WTC11 (cell line): ENCODE results near the gene LSM12. TPM values are rescaled to one million over a fixed set of nuclear protein-coding genes. Genes with fewer than 3 reads are reported as not detected.
"Not testable (repeated sequence)": the region's sequence is repeated elsewhere in the genome, so short reads cannot be mapped to it uniquely, and the experiment has no call there.

Source experiments
- ATAC-seq: fragments of 200-7000 bp; cut with Tn5 transposase; 2 replicates; pipeline ENCODE4 v1.10.0; 2021; ENCODE audit warnings: mild to moderate bottlenecking, moderate library complexity
- CTCF ChIA-PET: fragments of 300-600 bp; sonication (Branson Sonifier 250); formaldehyde crosslinking; loops from one replicate; lab custom pipeline; 2021; ENCODE audit warnings: antibody characterized with exemption; lab: Charles Lee
- POLR2A ChIA-PET: fragments of 350-600 bp; sonication (Branson Sonifier 250); formaldehyde crosslinking; loops from one replicate; lab custom pipeline; 2021; ENCODE audit warnings: antibody characterized with exemption; lab: Charles Lee
- DNase-seq: peaks from one replicate; pipeline ENCODE4 v3.0.0; 2021; ENCODE audit warnings: low spot score
- H3K27ac Mint-ChIP-seq: 2 replicates; pipeline ENCODE4 v1.8.0; 2021; ENCODE audit warnings: mixed read lengths
- H3K27me3 Mint-ChIP-seq: 2 replicates; pipeline ENCODE4 v1.8.0; 2021; ENCODE audit warnings: low read depth, mild to moderate bottlenecking, moderate library complexity, mixed read lengths
- H3K36me3 Mint-ChIP-seq: 2 replicates; pipeline ENCODE4 v1.8.0; 2021; ENCODE audit warnings: mixed read lengths
- H3K4me1 Mint-ChIP-seq: 2 replicates; pipeline ENCODE4 v1.8.0; 2022; ENCODE audit warnings: mixed read lengths
- H3K4me3 Mint-ChIP-seq: 2 replicates; pipeline ENCODE4 v1.8.0; 2021; ENCODE audit warnings: mild to moderate bottlenecking, moderate library complexity, mixed read lengths
- H3K9me3 Mint-ChIP-seq: 2 replicates; pipeline ENCODE4 v1.8.0; 2021; ENCODE audit warnings: mixed read lengths
- NFE2L1 ChIP-seq: sonication (generic); formaldehyde crosslinking; IDR thresholded peaks from 2 replicates; pipeline ENCODE4 v1.8.1; 2023; ENCODE audit warnings: missing genetic modification reagents
- RORB ChIP-seq: fragments of 250-450 bp; sonication (Bioruptor Pico); IDR thresholded peaks from 2 replicates; pipeline ENCODE4 v1.9.0; 2021; ENCODE audit warnings: mild to moderate bottlenecking
- TEAD4 ChIP-seq: sonication (generic); formaldehyde crosslinking; IDR thresholded peaks from 2 replicates; pipeline ENCODE4 v1.8.0; 2022; ENCODE audit warnings: mild to moderate bottlenecking, missing genetic modification reagents
- ZNF219 ChIP-seq: sonication (generic); formaldehyde crosslinking; IDR thresholded peaks from 2 replicates; pipeline ENCODE4 v1.8.0; 2023; ENCODE audit warnings: missing genetic modification reagents, mild to moderate bottlenecking, borderline replicate concordance
- ZNF396 ChIP-seq: fragments of 250-450 bp; sonication (Bioruptor Pico); IDR thresholded peaks from 2 replicates; pipeline ENCODE4 v1.8.0; 2021; ENCODE audit warnings: mild to moderate bottlenecking, moderate library complexity, borderline replicate concordance
- ZNF416 ChIP-seq: fragments of 250-450 bp; sonication (Bioruptor Pico); IDR thresholded peaks from 2 replicates; pipeline ENCODE4 v1.9.0; 2021; ENCODE audit warnings: mild to moderate bottlenecking, inconsistent platforms
- ZNF423 ChIP-seq: fragments of 250-450 bp; sonication (Bioruptor Pico); IDR thresholded peaks from 2 replicates; pipeline ENCODE4 v2.1.2; 2022; ENCODE audit warnings: mild to moderate bottlenecking, moderate library complexity
- total RNA-seq: library from RNA; stranded (reverse); gene quantifications from 3 replicates; pipeline ENCODE4 v1.2.3, GENCODE V29; 2021
- TF ChIP-seq, protein P1 (sequence below): fragments of 250-450 bp; sonication (Bioruptor Pico); IDR thresholded peaks from 2 replicates; pipeline ENCODE4 v1.8.0; 2021; ENCODE audit warnings: mild to moderate bottlenecking
- TF ChIP-seq, protein P2 (sequence below): sonication (generic); formaldehyde crosslinking; IDR thresholded peaks from 2 replicates; pipeline ENCODE4 v1.8.1; 2022; ENCODE audit warnings: mild to moderate bottlenecking, moderate library complexity, missing genetic modification reagents
- TF ChIP-seq, protein P3 (sequence below): fragments of 250-450 bp; sonication (Bioruptor Pico); conservative IDR thresholded peaks from 2 replicates; pipeline ENCODE4 v1.9.0; 2021; ENCODE audit warnings: mild to moderate bottlenecking
- TF ChIP-seq, protein P4 (sequence below): sonication (generic); formaldehyde crosslinking; IDR thresholded peaks from 2 replicates; pipeline ENCODE4 v1.8.1; 2023; ENCODE audit warnings: mild to moderate bottlenecking, moderate library complexity, missing genetic modification reagents
- TF ChIP-seq, protein P5 (sequence below): sonication (generic); formaldehyde crosslinking; IDR thresholded peaks from 2 replicates; pipeline ENCODE4 v1.8.0; 2022; ENCODE audit warnings: missing genetic modification reagents

LSM12 gene
- total RNA-seq, 1 experiment from 2014 or later: 102 TPM

DNA sequence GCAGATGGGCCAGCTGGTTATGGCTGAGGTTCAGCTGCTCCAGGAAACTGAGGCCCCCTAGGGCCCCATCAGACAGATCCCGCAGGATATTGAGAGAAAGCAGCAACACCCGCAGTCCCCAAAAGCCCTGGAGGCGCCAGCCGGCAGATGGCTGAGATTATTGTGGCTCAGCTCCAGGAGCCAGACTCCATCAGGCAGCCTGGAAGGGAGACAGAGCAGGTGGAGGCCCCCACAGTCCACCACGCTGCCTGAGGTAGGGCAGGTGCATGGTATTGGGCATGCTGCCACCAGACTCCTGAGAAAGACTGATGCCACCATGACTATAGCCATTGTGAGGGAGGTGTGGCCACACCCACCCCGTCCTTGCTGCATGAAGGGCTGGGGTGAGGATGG is 42.2 kb downstream of the LSM12 start (continued):
- TF ChIP-seq, protein P1, sequence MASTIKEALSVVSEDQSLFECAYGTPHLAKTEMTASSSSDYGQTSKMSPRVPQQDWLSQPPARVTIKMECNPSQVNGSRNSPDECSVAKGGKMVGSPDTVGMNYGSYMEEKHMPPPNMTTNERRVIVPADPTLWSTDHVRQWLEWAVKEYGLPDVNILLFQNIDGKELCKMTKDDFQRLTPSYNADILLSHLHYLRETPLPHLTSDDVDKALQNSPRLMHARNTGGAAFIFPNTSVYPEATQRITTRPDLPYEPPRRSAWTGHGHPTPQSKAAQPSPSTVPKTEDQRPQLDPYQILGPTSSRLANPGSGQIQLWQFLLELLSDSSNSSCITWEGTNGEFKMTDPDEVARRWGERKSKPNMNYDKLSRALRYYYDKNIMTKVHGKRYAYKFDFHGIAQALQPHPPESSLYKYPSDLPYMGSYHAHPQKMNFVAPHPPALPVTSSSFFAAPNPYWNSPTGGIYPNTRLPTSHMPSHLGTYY: no peak
- no peak for TF ChIP-seq NFE2L1 (CRISPR knock-in tag)

DNA sequence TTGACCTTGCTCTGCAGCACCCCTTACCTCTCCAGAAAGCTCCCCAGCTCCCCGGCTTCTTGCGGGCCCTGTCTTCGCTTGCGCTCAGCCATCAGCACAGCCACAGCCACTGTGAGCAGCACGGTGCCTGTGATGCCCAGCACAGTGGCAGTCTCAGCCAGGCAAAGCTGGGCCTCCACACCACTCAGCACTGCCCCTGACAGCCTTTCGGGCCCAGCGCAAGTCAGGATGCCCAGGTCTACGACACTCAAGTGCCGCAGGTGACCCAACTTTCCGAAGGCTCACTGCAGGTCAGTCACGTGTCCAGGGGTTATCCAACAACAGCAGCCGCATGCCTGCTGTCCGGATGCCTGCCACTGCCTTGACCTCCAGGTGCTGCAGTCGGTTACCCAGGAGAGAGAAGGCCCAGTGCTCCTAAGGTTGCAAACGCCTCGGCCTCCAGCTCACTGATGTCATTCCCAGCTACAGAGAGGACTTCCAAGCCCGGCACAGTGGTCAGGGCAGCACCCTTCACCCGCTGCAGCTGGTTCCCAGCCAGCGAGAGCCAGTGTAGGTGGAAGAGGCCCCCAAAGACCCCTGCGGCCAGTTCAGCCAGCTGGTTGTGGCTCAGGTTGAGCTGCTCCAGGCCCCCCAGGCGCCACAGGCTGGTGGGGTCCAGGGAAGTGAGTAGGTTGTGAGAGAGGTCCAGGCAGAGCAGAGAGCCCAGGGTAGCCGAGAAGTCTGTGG is 42.8 kb downstream of the LSM12 start:
- H3K4me3 Mint-ChIP-seq: no peak overlapping the region
- TF ChIP-seq ZNF416 (CRISPR knock-in tag) (no peak), RORB (CRISPR knock-in tag) (no peak), ZNF396 (CRISPR knock-in tag) (no peak), TEAD4 (CRISPR knock-in tag) (no peak)
- TF ChIP-seq, protein P2, sequence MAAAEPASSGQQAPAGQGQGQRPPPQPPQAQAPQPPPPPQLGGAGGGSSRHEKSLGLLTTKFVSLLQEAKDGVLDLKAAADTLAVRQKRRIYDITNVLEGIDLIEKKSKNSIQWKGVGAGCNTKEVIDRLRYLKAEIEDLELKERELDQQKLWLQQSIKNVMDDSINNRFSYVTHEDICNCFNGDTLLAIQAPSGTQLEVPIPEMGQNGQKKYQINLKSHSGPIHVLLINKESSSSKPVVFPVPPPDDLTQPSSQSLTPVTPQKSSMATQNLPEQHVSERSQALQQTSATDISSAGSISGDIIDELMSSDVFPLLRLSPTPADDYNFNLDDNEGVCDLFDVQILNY: no peak
- TF ChIP-seq, protein P1: no peak
- TF ChIP-seq, protein P3, sequence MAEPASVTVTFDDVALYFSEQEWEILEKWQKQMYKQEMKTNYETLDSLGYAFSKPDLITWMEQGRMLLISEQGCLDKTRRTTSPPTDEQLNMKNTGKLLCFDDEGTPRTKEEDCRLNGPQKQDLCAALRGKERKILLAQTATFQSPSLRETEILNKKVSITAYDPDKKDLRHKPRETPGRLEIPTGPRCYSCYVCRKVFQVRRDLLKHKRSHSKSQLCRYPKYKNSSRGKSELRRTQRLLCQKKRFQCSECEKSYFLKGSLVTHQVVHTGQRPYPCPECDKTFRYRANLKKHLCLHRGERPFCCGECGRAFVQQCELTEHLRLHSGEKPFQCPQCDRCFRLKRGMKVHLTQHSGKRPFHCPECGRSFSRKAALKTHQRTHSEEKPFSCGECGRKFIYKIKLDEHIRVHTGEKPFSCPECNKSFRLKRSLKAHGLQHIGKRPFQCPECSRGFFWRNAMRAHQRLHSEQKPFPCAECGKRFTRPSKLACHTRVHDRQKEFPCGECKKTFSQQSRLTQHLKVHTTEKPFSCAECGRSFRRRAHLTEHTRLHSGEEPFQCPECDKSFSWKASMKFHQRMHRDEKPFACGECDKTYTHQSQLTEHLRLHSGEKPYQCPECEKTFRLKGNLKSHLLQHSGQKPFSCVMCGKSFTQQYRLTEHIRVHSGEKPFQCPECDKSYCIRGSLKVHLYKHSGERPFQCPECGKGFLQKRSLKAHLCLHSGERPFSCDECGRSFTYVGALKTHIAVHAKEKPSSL (CRISPR knock-in tag): no peak
- TF ChIP-seq, protein P4, sequence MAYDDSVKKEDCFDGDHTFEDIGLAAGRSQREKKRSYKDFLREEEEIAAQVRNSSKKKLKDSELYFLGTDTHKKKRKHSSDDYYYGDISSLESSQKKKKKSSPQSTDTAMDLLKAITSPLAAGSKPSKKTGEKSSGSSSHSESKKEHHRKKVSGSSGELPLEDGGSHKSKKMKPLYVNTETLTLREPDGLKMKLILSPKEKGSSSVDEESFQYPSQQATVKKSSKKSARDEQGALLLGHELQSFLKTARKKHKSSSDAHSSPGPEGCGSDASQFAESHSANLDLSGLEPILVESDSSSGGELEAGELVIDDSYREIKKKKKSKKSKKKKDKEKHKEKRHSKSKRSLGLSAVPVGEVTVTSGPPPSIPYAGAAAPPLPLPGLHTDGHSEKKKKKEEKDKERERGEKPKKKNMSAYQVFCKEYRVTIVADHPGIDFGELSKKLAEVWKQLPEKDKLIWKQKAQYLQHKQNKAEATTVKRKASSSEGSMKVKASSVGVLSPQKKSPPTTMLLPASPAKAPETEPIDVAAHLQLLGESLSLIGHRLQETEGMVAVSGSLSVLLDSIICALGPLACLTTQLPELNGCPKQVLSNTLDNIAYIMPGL (CRISPR knock-in tag): no peak
- POLR2A ChIA-PET: no interaction called here
- no peaks in the 10 kb centered on the region; the same call in none of the 2 replicates for H3K36me3 Mint-ChIP-seq
- ATAC-seq (no peak), DNase-seq (no peak)
- no peaks in the 10 kb centered on the region for H3K9me3 Mint-ChIP-seq
- CTCF ChIA-PET: interaction anchor here (0.7 to 2.1 kb wide), 5 partner anchors 12 to 186 kb away, joined by 3 to 8 read pairs (median 3); no protein-coding TSS in a partner anchor
- H3K27me3 Mint-ChIP-seq: no peaks in the 10 kb centered on the region
- H3K4me1 Mint-ChIP-seq: no peaks in the 10 kb centered on the region
- no peak overlapping the region for H3K27ac Mint-ChIP-seq

DNA sequence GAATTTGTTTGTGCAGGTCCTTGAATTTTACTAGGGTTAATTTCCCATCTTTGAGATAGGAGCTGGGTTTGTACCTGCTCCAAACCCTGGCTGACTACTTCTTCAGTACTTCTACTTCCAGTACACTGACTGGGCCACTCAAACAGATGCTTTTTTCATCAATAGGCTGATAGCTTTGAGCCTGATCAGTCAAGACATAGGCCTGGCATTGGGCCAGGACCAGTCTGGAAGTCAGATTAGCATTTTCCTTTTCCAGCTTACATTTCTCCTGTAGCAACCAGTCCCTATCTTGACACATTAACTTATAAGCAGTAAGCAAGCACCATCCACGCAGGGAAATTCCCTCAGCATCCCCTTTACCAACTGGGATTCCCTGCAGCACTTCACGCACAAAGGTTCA is 44.2 kb downstream of the LSM12 start:
- Mint-ChIP-seq H3K9me3 (no peaks in the 10 kb centered on the region), H3K36me3 (no peaks in the 10 kb centered on the region; the same call in 1 of the 2 replicates), H3K4me1 (no peaks in the 10 kb centered on the region)
- CTCF ChIA-PET: interaction anchor here (0.6 kb wide), 1 partner anchor 1133 kb away, joined by 4 read pairs; no protein-coding TSS in a partner anchor
- TF ChIP-seq ZNF219 (CRISPR knock-in tag) (no peak), ZNF423 (CRISPR knock-in tag) (no peak)
- TF ChIP-seq, protein P5, sequence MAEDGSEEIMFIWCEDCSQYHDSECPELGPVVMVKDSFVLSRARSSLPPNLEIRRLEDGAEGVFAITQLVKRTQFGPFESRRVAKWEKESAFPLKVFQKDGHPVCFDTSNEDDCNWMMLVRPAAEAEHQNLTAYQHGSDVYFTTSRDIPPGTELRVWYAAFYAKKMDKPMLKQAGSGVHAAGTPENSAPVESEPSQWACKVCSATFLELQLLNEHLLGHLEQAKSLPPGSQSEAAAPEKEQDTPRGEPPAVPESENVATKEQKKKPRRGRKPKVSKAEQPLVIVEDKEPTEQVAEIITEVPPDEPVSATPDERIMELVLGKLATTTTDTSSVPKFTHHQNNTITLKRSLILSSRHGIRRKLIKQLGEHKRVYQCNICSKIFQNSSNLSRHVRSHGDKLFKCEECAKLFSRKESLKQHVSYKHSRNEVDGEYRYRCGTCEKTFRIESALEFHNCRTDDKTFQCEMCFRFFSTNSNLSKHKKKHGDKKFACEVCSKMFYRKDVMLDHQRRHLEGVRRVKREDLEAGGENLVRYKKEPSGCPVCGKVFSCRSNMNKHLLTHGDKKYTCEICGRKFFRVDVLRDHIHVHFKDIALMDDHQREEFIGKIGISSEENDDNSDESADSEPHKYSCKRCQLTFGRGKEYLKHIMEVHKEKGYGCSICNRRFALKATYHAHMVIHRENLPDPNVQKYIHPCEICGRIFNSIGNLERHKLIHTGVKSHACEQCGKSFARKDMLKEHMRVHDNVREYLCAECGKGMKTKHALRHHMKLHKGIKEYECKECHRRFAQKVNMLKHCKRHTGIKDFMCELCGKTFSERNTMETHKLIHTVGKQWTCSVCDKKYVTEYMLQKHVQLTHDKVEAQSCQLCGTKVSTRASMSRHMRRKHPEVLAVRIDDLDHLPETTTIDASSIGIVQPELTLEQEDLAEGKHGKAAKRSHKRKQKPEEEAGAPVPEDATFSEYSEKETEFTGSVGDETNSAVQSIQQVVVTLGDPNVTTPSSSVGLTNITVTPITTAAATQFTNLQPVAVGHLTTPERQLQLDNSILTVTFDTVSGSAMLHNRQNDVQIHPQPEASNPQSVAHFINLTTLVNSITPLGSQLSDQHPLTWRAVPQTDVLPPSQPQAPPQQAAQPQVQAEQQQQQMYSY (CRISPR knock-in tag): no peak
- TF ChIP-seq, all 79 proteins: peak for 0
- POLR2A ChIA-PET: no interaction called here
- Mint-ChIP-seq H3K4me3 (no peak overlapping the region), H3K27ac (peak overlapping the region; percentile 37; the same call in 1 of the 2 replicates), H3K27me3 (no peaks in the 10 kb centered on the region)
- no peak for ATAC-seq
- no peak for DNase-seq

DNA sequence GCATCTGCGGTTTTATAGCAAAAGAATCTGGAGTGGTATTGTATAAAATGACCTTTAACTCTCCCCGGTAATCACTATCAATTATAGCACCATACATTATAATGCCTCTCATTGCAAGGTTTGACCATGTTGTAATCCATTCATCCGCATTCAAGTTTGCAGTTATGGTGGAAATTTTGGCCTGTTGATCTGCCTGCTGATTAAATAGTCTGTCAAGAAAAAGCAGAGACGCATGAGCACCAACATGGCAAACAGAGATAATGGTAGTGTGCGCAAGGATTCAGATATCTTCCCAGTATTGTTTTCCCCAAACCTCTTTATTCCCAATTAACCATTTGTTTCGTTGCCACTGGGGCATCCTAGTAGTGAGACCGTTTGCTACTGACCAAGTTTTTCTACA is 45.2 kb downstream of the LSM12 start:
- H3K36me3 Mint-ChIP-seq: not testable (repeated sequence)

More for the DNA sequence above, 45.2 kb downstream of the LSM12 start:
- DNase-seq, H3K9me3 Mint-ChIP-seq, CTCF ChIA-PET, POLR2A ChIA-PET, ATAC-seq, H3K27me3 Mint-ChIP-seq, H3K4me3 Mint-ChIP-seq, H3K4me1 Mint-ChIP-seq: not testable (repeated sequence)
- peak overlapping the region; percentile 21; the same call in 1 of the 2 replicates for H3K27ac Mint-ChIP-seq
